CD4-positive, alpha-beta T cell treated with Interferon gamma for 1 hour (primary cell): ENCODE measurements around the gene SYTL5.

Source experiments
- DNase-seq: peaks from one replicate; pipeline ENCODE4 v3.0.0-alpha.2; 2020

The SYTL5 gene

GRCh38 chrX:38150993-38151392, 144.6 kb downstream of the SYTL5 start:
- DNase-seq = no peak

GRCh38 chrX:38151441-38151840, 145.1 kb downstream of the SYTL5 start:
- no peak for DNase-seq

- no peak for DNase-seq
These were observed 148.0 kb downstream of the SYTL5 start for GRCh38 chrX:38154340-38154739.

- DNase-seq = no peak
These were observed 148.5 kb downstream of the SYTL5 start for GRCh38 chrX:38154818-38155217.

GRCh38 chrX:38156838-38157237, 150.5 kb downstream of the SYTL5 start:
- no peak for DNase-seq

GRCh38 chrX:38163193-38163592, 156.8 kb downstream of the SYTL5 start:
- DNase-seq = no peak

GRCh38 chrX:38165023-38165422, 158.7 kb downstream of the SYTL5 start:
- DNase-seq = no peak

GRCh38 chrX:38166478-38167083, 160.2 kb downstream of the SYTL5 start:
- no peak for DNase-seq

- no peak for DNase-seq
These were observed 164.2 kb downstream of the SYTL5 start for GRCh38 chrX:38170556-38170955.

GRCh38 chrX:38172596-38172995, 166.2 kb downstream of the SYTL5 start:
- DNase-seq = no peak

- no peak for DNase-seq
These were observed 168.8 kb downstream of the SYTL5 start for GRCh38 chrX:38175139-38175538.

- DNase-seq = no peak
These were observed 172.0 kb downstream of the SYTL5 start for GRCh38 chrX:38178396-38178795.
